GM19238 (cell line): ENCODE data around the gene ZNF219.

Source experiments
- DNase-seq: peaks from one replicate; pipeline ENCODE4 v3.0.0; 2011; ENCODE audit warnings: low spot score; ENCODE audit not compliant: insufficient read length

The ZNF219 gene

GRCh38 chr14:21098076-21098891 is at the start of gene ZNF219:
Gene ZNF219 (minus strand): TSS chr14:21098655. CDS start chr14:21093591, 5,064 bp downstream.
- no peak for DNase-seq

GRCh38 chr14:21145437-21145836 is 47.0 kb upstream of the ZNF219 start:
- no peak for DNase-seq

- no peak for DNase-seq
Measured at GRCh38 chr14:21142357-21142756, 43.9 kb upstream of the ZNF219 start.

GRCh38 chr14:21136024-21136423 is 37.6 kb upstream of the ZNF219 start:
- peak; percentile 12 for DNase-seq

GRCh38 chr14:21133901-21134300 is 35.4 kb upstream of the ZNF219 start:
- DNase-seq = no peak

GRCh38 chr14:21123429-21123828 is 25.0 kb upstream of the ZNF219 start:
- no peak for DNase-seq

GRCh38 chr14:21121122-21121521 is 22.7 kb upstream of the ZNF219 start:
- DNase-seq = no peak

- DNase-seq = no peak
Measured at GRCh38 chr14:21120686-21121085, 22.2 kb upstream of the ZNF219 start.

GRCh38 chr14:21118933-21119332 is 20.5 kb upstream of the ZNF219 start:
- DNase-seq = no peak

GRCh38 chr14:21113369-21113768 is 14.9 kb upstream of the ZNF219 start:
- DNase-seq = no peak

GRCh38 chr14:21112255-21112654 is 13.8 kb upstream of the ZNF219 start:
- no peak for DNase-seq

- DNase-seq = no peak
Measured at GRCh38 chr14:21109377-21110138, 11.1 kb upstream of the ZNF219 start.

- DNase-seq = no peak
Measured at GRCh38 chr14:21108791-21109190, 10.3 kb upstream of the ZNF219 start.

GRCh38 chr14:21107283-21107800 is 8.9 kb upstream of the ZNF219 start:
- no peak for DNase-seq

- DNase-seq = no peak
Measured at GRCh38 chr14:21106498-21107282, 8.2 kb upstream of the ZNF219 start.

GRCh38 chr14:21106176-21106497 is 7.7 kb upstream of the ZNF219 start:
- DNase-seq = no peak

- no peak for DNase-seq
Measured at GRCh38 chr14:21105095-21105494, 6.6 kb upstream of the ZNF219 start.

- DNase-seq = no peak
Measured at GRCh38 chr14:21104448-21105060, 6.1 kb upstream of the ZNF219 start.

- DNase-seq = peak; percentile 97
Measured at GRCh38 chr14:21103710-21104447, 5.4 kb upstream of the ZNF219 start.

GRCh38 chr14:21103411-21103709 is 4.9 kb upstream of the ZNF219 start:
- DNase-seq = no peak
